H9 (cell line): ENCODE data around the gene TSPAN3. TPM values are rescaled to one million over a fixed set of nuclear protein-coding genes. Genes with fewer than 3 reads are reported as not detected.

Source experiments
- DNase-seq: peaks from one replicate; pipeline ENCODE4 v3.0.0-alpha.2; 2017
- H2AFZ ChIP-seq: one replicate; pipeline ENCODE4 v1.6.1; 2013; ENCODE audit warnings: mild to moderate bottlenecking, low read length, control low read depth, moderate library complexity
- H2AK5ac ChIP-seq: 2 replicates; pipeline ENCODE4 v1.6.1; 2013; ENCODE audit warnings: low read length, control low read depth, mixed read lengths; ENCODE audit not compliant: insufficient read length
- H2BK120ac ChIP-seq: one replicate; pipeline ENCODE4 v1.6.1; 2013; ENCODE audit warnings: low read depth, mild to moderate bottlenecking, low read length, control low read depth, inconsistent platforms; ENCODE audit not compliant: poor library complexity, severe bottlenecking
- H2BK12ac ChIP-seq: 2 replicates; pipeline ENCODE4 v1.6.1; 2013; ENCODE audit warnings: low read length, control low read depth, mixed read lengths, low read depth; ENCODE audit not compliant: insufficient read length
- H2BK15ac ChIP-seq: 2 replicates; pipeline ENCODE4 v1.6.1; 2013; ENCODE audit warnings: low read depth, low read length, control low read depth
- H2BK20ac ChIP-seq: one replicate; pipeline ENCODE4 v1.6.1; 2013; ENCODE audit warnings: low read depth, mild to moderate bottlenecking, low read length, control low read depth, inconsistent platforms; ENCODE audit not compliant: poor library complexity, severe bottlenecking
- H2BK5ac ChIP-seq: 2 replicates; pipeline ENCODE4 v1.6.1; 2013; ENCODE audit warnings: low read length, control low read depth, mixed read lengths; ENCODE audit not compliant: insufficient read length
- H3K14ac ChIP-seq: 2 replicates; pipeline ENCODE4 v1.6.1; 2013; ENCODE audit warnings: low read length, control low read depth; ENCODE audit not compliant: insufficient read depth
- H3K18ac ChIP-seq: 2 replicates; pipeline ENCODE4 v1.6.1; 2013; ENCODE audit warnings: low read depth, mild to moderate bottlenecking, mixed read lengths, low read length, control low read depth; ENCODE audit not compliant: insufficient read length
- H3K23ac ChIP-seq: 2 replicates; pipeline ENCODE4 v1.6.1; 2013; ENCODE audit warnings: low read length, control low read depth, mixed read lengths, low read depth; ENCODE audit not compliant: insufficient read length
- H3K23me2 ChIP-seq: 2 replicates; pipeline ENCODE4 v1.6.1; 2013; ENCODE audit warnings: low read depth, mild to moderate bottlenecking, mixed read lengths, low read length, control low read depth; ENCODE audit not compliant: insufficient read length, poor library complexity, severe bottlenecking
- H3K27ac ChIP-seq: 2 replicates; pipeline ENCODE4 v1.5.1; 2013; ENCODE audit warnings: low read length, control low read depth, mixed read lengths, low read depth; ENCODE audit not compliant: insufficient read length
- H3K27me3 ChIP-seq: 2 replicates; pipeline ENCODE4 v1.6.1; 2013; ENCODE audit warnings: low read length, control low read depth, inconsistent platforms; ENCODE audit not compliant: insufficient read depth
- H3K4ac ChIP-seq: 2 replicates; pipeline ENCODE4 v1.6.1; 2013; ENCODE audit warnings: low read depth, mild to moderate bottlenecking, control low read depth, inconsistent platforms, low read length, moderate library complexity
- H3K4me1 ChIP-seq: 2 replicates; pipeline ENCODE4 v1.6.1; 2013; ENCODE audit warnings: low read length, control low read depth, inconsistent platforms; ENCODE audit not compliant: insufficient read depth
- H3K4me2 ChIP-seq: 2 replicates; pipeline ENCODE4 v1.6.1; 2013; ENCODE audit warnings: low read length, control low read depth, mixed read lengths; ENCODE audit not compliant: insufficient read length, insufficient read depth
- H3K56ac ChIP-seq: 2 replicates; pipeline ENCODE4 v1.6.1; 2013; ENCODE audit warnings: low read depth, mild to moderate bottlenecking, mixed read lengths, low read length, control low read depth; ENCODE audit not compliant: insufficient read length
- H3K79me1 ChIP-seq: 2 replicates; pipeline ENCODE4 v1.6.1; 2013; ENCODE audit warnings: low read depth, mild to moderate bottlenecking, moderate library complexity, low read length, control low read depth, inconsistent platforms; ENCODE audit not compliant: insufficient read depth, poor library complexity, severe bottlenecking
- H3K79me2 ChIP-seq: 2 replicates; pipeline ENCODE4 v1.6.1; 2013; ENCODE audit warnings: low read length, control low read depth, inconsistent platforms; ENCODE audit not compliant: insufficient read depth
- H3K9ac ChIP-seq: 2 replicates; pipeline ENCODE4 v1.6.1; 2013; ENCODE audit warnings: low read length, control low read depth, mixed read lengths; ENCODE audit not compliant: insufficient read length; ENCODE audit errors: extremely low read depth
- H3K9me3 ChIP-seq: one replicate; pipeline ENCODE4 v1.6.1; 2013; ENCODE audit warnings: low read depth, low read length, inconsistent platforms; ENCODE audit not compliant: control insufficient read depth
- H3T11ph ChIP-seq: one replicate; pipeline ENCODE4 v1.6.1; 2013; ENCODE audit warnings: mild to moderate bottlenecking, low read length, control low read depth, inconsistent platforms
- H4K20me1 ChIP-seq: one replicate; pipeline ENCODE4 v1.6.1; 2013; ENCODE audit not compliant: control insufficient read depth, insufficient read length, insufficient read depth
- H4K5ac ChIP-seq: 2 replicates; pipeline ENCODE4 v1.6.1; 2013; ENCODE audit warnings: low read depth, mild to moderate bottlenecking, mixed read lengths, low read length, control low read depth; ENCODE audit not compliant: insufficient read length
- H4K8ac ChIP-seq: replicated peaks from 2 replicates; pipeline ENCODE4 v1.6.1; 2013; ENCODE audit warnings: low read length, control low read depth, mixed read lengths, low read depth; ENCODE audit not compliant: insufficient read length
- H4K91ac ChIP-seq: 2 replicates; pipeline ENCODE4 v1.6.1; 2013; ENCODE audit warnings: low read depth, mild to moderate bottlenecking, moderate library complexity, mixed read lengths, low read length, control low read depth; ENCODE audit not compliant: insufficient read length
- H3K27ac Mint-ChIP-seq, 3 experiments: 2 replicates in 2 of 3; 3 replicates in 1 of 3; pipeline ENCODE4 v1.8.0; 2020 to 2021; ENCODE audit warnings: mixed read lengths in 3 of 3, mild to moderate bottlenecking in 1 of 3, moderate library complexity in 1 of 3
- H3K27me3 Mint-ChIP-seq: 2 replicates; pipeline ENCODE4 v1.8.0; 2021; ENCODE audit warnings: low read depth, mild to moderate bottlenecking, moderate library complexity, mixed read lengths
- H3K36me3 Mint-ChIP-seq, 3 experiments: 2 replicates in 2 of 3; 3 replicates in 1 of 3; pipeline ENCODE4 v1.8.0; 2020 to 2021; ENCODE audit warnings: low read depth in 3 of 3, mixed read lengths in 3 of 3; ENCODE audit not compliant: insufficient read depth in 1 of 3
- H3K4me1 Mint-ChIP-seq, 2 experiments: 2 replicates each; pipeline ENCODE4 v1.8.0; 2020; ENCODE audit warnings: mixed read lengths in 2 of 2
- H3K4me3 Mint-ChIP-seq, 2 experiments: 2 replicates in 1 of 2; 3 replicates in 1 of 2; pipeline ENCODE4 v1.8.0; 2020 to 2021; ENCODE audit warnings: mild to moderate bottlenecking in 2 of 2, mixed read lengths in 2 of 2, moderate library complexity in 1 of 2
- H3K9me3 Mint-ChIP-seq, 2 experiments: 2 replicates in 1 of 2; 3 replicates in 1 of 2; pipeline ENCODE4 v1.8.0; 2020; ENCODE audit warnings: mild to moderate bottlenecking in 2 of 2, mixed read lengths in 2 of 2, moderate library complexity in 1 of 2
- WGBS: extraction: QIAGEN DNeasy Blood & Tissue Kit; methylation state at CpG from one replicate; pipeline ENCODE4 v1.1.7; 2013; ENCODE audit warnings: missing lambda C conversion rate, low lambda C conversion rate, mixed read lengths; ENCODE audit not compliant: insufficient read length; ENCODE audit errors: extremely low coverage; 5-methylcytosine and 5-hydroxymethylcytosine counted together
- total RNA-seq: library from RNA; stranded (reverse); gene quantifications from 2 replicates; pipeline ENCODE4 v1.2.1, GENCODE V29; 2021
- TF ChIP-seq, protein P1 (sequence below): fragments of 200-600 bp; sonication (generic); conservative IDR thresholded peaks from 3 replicates; pipeline ENCODE4 v1.8.0; 2021; ENCODE audit warnings: antibody characterized with exemption, mild to moderate bottlenecking

TSPAN3 gene
- total RNA-seq, 1 experiment from 2014 or later, result 117 TPM

DNA sequence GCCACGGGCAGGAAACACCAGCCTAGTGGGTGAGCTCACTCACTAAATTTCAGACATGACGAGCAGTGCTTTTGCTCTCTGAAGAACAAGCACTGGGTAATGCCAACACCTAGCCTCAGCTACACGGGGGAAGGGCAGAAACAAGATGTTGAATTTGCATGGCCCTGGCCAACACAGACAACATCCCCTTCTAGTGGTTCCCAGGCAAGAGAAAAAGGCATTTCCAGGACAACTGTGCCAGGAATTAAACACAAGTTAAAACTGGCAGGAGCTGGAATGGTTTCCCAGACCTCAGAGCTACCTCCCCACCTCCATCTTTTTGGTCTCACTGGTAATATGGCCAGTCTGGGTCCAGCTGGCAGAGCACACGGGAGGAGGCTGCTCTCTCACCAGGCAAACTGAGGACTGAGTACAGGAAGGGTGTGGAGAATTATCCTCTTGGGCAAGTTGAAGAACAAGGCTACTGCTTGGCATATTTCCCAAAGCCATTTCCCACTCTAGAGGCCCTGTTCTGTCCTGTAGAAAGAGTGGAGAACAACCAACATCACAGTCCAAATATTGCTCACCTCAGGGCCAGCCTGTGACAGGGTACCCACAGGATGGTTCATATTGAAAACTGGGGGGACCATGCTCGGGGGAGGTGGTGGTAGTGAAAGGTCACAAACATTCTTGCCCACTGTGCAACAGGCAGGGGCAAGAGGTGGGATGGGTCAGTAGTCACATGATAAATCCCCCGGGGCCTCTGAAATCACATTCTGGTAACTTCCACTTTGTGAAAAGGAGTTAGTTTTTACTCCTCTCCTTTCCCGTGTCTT lies 26.5 kb downstream of the TSPAN3 start:
- no peaks in the 10 kb centered on the region for H3K79me1 ChIP-seq
- H3K56ac ChIP-seq, result no peak overlapping the region
- H4K91ac ChIP-seq, result no peak overlapping the region
- no peak overlapping the region for H3K4me2 ChIP-seq
- H2BK12ac ChIP-seq, result no peak overlapping the region
- no peak overlapping the region for H3K23ac ChIP-seq
- H3K9me3 Mint-ChIP-seq, result peaks cover 8 to 9% of the 10 kb centered on the region in 2 experiments
- H3K4ac ChIP-seq, result no peak overlapping the region
- H3K14ac ChIP-seq, result no peak overlapping the region
- H2BK20ac ChIP-seq, result no peak overlapping the region
- DNase-seq, result no peak
- H4K20me1 ChIP-seq, result no peaks in the 10 kb centered on the region
- no peaks in the 10 kb centered on the region for H3K4me1 Mint-ChIP-seq
- no peak overlapping the region for H3K9ac ChIP-seq
- no peaks in the 10 kb centered on the region for H3K79me2 ChIP-seq
- H3K4me3 Mint-ChIP-seq, result no peak overlapping the region
- H3K36me3 Mint-ChIP-seq, result peaks cover 26 to 68% (median 64%) of the 10 kb centered on the region in 3 experiments
- H2BK15ac ChIP-seq, result no peak overlapping the region
- no peak overlapping the region for H2BK5ac ChIP-seq
- no peaks in the 10 kb centered on the region for H3K27me3 ChIP-seq
- no peak overlapping the region for H2AFZ ChIP-seq
- H3K27ac Mint-ChIP-seq, result peak overlapping the region in 2 of 3 experiments; percentile 39 to 63; a peak in 2 of 7 replicates
- no CpG with 5 or more reads among the region's 7 CpGs for WGBS
- H3K27ac ChIP-seq, result no peak overlapping the region
- no peaks in the 10 kb centered on the region for H3K27me3 Mint-ChIP-seq
- TF ChIP-seq, protein P1, sequence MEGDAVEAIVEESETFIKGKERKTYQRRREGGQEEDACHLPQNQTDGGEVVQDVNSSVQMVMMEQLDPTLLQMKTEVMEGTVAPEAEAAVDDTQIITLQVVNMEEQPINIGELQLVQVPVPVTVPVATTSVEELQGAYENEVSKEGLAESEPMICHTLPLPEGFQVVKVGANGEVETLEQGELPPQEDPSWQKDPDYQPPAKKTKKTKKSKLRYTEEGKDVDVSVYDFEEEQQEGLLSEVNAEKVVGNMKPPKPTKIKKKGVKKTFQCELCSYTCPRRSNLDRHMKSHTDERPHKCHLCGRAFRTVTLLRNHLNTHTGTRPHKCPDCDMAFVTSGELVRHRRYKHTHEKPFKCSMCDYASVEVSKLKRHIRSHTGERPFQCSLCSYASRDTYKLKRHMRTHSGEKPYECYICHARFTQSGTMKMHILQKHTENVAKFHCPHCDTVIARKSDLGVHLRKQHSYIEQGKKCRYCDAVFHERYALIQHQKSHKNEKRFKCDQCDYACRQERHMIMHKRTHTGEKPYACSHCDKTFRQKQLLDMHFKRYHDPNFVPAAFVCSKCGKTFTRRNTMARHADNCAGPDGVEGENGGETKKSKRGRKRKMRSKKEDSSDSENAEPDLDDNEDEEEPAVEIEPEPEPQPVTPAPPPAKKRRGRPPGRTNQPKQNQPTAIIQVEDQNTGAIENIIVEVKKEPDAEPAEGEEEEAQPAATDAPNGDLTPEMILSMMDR, result no peak
- H4K8ac ChIP-seq, result no peak overlapping the region
- no peak overlapping the region for H2BK120ac ChIP-seq
- no peak overlapping the region for H3T11ph ChIP-seq
- no peak overlapping the region for H2AK5ac ChIP-seq
- no peaks in the 10 kb centered on the region for H3K4me1 ChIP-seq
- H4K5ac ChIP-seq, result no peak overlapping the region
- H3K18ac ChIP-seq, result no peak overlapping the region
- H3K23me2 ChIP-seq, result no peaks in the 10 kb centered on the region
- H3K9me3 ChIP-seq, result no peaks in the 10 kb centered on the region
